ENCODE results near the gene WWOX.

Gene WWOX

DNA sequence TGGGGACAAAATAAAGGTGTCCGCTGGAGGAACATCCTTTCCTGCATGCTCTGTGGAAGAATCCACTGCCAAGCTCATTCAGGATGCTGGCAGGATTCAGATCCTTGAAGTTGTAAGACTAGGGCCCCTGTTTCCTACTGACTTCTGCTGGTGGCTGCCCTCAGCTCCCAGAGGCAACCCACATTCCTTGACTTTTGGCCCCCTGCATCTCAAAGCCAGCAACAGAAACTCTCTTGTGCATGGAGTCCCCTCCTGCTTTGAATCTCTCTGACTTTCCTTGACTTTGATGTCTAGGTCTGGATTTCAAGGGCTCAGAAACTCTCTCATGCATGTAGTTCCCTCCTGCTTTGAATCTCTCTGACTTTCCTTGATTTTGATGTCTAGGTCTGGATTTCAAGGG lies 461.5 kb downstream of the WWOX start:
- Histone ChIP-seq H3K27me3 (ENCODE audit: insufficient read depth, insufficient read length) (no peaks in the 10 kb centered on the region), H3K36me3 (ENCODE audit: insufficient read depth, insufficient read length, low read length) (no peaks in the 10 kb centered on the region), H3K9ac (ENCODE audit: insufficient read length, low read depth) (no peak overlapping the region), H3K9me3 (ENCODE audit: insufficient read depth, low read length) (peaks cover 14% of the 10 kb centered on the region; the same call in 1 of the 2 replicates), H3K4me1 (ENCODE audit: insufficient read depth, insufficient read length) (no peaks in the 10 kb centered on the region), H3K4me3 (ENCODE audit: insufficient read length, low read depth) (no peak overlapping the region)
- no peak for TF ChIP-seq ZNF274 (IDR thresholded peaks at IDR 0.05; ENCODE audit: low read depth, low read length)
- no peak for TF ChIP-seq SUZ12 (IDR thresholded peaks at IDR 0.05; ENCODE audit: extremely low read depth, insufficient read depth, insufficient read length)
- no peak for TF ChIP-seq YY1 (IDR thresholded peaks at IDR 0.05; ENCODE audit: insufficient read depth, insufficient read length)
- DNase-seq (ENCODE audit: low read depth, low spot score) = no peak

DNA sequence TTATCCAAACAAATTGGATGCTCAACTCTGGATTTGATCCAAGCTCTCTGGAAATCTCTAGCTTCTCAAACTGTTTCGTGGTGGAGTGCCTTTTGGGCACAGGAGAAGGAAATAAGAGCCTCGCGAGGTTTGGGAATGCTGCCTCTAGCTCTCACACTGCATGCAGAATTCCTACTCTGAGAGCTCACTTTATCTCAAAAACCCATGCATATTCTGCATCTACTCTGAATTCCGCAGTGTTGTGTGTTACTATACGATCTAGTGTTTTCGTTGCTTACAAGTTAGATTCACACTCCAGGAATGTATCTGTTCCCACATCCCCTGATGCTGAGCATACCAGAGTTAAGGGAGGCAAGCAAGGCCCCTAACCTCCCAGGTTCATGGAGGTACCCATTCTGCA lies 462.7 kb downstream of the WWOX start:
- no peak overlapping the region for H3K4me3 ChIP-seq (ENCODE audit: insufficient read length, low read depth)
- no peaks in the 10 kb centered on the region for H3K36me3 ChIP-seq (ENCODE audit: insufficient read depth, insufficient read length, low read length)
- H3K9me3 ChIP-seq (ENCODE audit: insufficient read depth, low read length) = peaks cover 14% of the 10 kb centered on the region; the same call in 1 of the 2 replicates
- no peaks in the 10 kb centered on the region for H3K27me3 ChIP-seq (ENCODE audit: insufficient read depth, insufficient read length)
- no peak overlapping the region for H3K9ac ChIP-seq (ENCODE audit: insufficient read length, low read depth)
- H3K4me1 ChIP-seq (ENCODE audit: insufficient read depth, insufficient read length) = no peaks in the 10 kb centered on the region
- no peak for DNase-seq (ENCODE audit: low read depth, low spot score)
- no peak for TF ChIP-seq ZNF274 (IDR thresholded peaks at IDR 0.05; ENCODE audit: low read depth, low read length)
- TF ChIP-seq SUZ12 (IDR thresholded peaks at IDR 0.05; ENCODE audit: extremely low read depth, insufficient read depth, insufficient read length) = no peak
- no peak for TF ChIP-seq YY1 (IDR thresholded peaks at IDR 0.05; ENCODE audit: insufficient read depth, insufficient read length)

DNA sequence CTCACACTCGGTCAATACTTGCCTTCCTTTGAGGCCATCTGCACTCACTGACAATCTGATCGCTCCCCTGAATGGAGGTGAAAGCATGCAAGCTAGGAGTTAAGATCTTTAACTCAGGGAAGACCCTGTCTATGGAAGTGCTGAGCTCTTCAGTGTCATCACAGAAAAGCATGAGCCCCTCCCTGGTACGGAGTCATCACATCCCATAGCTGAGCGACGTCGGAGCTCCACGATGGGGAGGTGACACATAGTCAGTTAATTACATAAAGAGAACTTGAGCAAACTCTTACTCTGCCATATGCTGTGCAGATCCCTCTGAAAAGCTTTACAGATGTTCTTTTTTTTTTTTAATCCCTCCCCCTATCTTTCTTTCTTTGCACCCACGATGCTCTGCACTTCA lies 463.2 kb downstream of the WWOX start:
- TF ChIP-seq YY1 (IDR thresholded peaks at IDR 0.05; ENCODE audit: insufficient read depth, insufficient read length) (no peak), ZNF274 (IDR thresholded peaks at IDR 0.05; ENCODE audit: low read depth, low read length) (no peak), SUZ12 (IDR thresholded peaks at IDR 0.05; ENCODE audit: extremely low read depth, insufficient read depth, insufficient read length) (no peak)
- DNase-seq (ENCODE audit: low read depth, low spot score) = no peak
- Histone ChIP-seq H3K9ac (ENCODE audit: insufficient read length, low read depth) (no peak overlapping the region), H3K4me3 (ENCODE audit: insufficient read length, low read depth) (no peak overlapping the region), H3K27me3 (ENCODE audit: insufficient read depth, insufficient read length) (no peaks in the 10 kb centered on the region), H3K4me1 (ENCODE audit: insufficient read depth, insufficient read length) (no peaks in the 10 kb centered on the region), H3K36me3 (ENCODE audit: insufficient read depth, insufficient read length, low read length) (no peaks in the 10 kb centered on the region), H3K9me3 (ENCODE audit: insufficient read depth, low read length) (peaks cover 14% of the 10 kb centered on the region; the same call in 1 of the 2 replicates)

DNA sequence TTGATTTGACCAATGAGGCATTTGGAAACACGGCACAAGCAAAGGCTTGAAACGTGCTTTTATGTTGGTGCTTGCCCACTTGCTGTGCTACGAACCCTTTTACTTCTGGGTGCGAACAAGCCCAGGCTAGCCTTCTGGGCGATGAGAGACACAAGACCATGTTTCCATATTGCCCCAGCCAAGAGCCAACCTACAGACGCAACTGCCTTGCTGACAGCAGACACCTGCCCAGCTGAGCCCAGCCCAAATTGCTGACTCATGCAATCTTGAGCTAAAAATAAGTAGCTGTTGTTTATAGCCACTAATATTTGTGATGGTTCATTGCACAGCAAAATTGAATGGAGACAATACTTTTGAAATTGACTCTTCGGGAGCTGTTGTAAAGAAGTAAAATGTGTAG lies 464.5 kb downstream of the WWOX start:
- TF ChIP-seq ZNF274 (IDR thresholded peaks at IDR 0.05; ENCODE audit: low read depth, low read length) (no peak), YY1 (IDR thresholded peaks at IDR 0.05; ENCODE audit: insufficient read depth, insufficient read length) (no peak), SUZ12 (IDR thresholded peaks at IDR 0.05; ENCODE audit: extremely low read depth, insufficient read depth, insufficient read length) (no peak)
- Histone ChIP-seq H3K27me3 (ENCODE audit: insufficient read depth, insufficient read length) (no peaks in the 10 kb centered on the region), H3K4me3 (ENCODE audit: insufficient read length, low read depth) (no peak overlapping the region), H3K4me1 (ENCODE audit: insufficient read depth, insufficient read length) (no peaks in the 10 kb centered on the region), H3K36me3 (ENCODE audit: insufficient read depth, insufficient read length, low read length) (no peaks in the 10 kb centered on the region), H3K9ac (ENCODE audit: insufficient read length, low read depth) (no peak overlapping the region), H3K9me3 (ENCODE audit: insufficient read depth, low read length) (peaks cover 14% of the 10 kb centered on the region; the same call in 1 of the 2 replicates)
- DNase-seq (ENCODE audit: low read depth, low spot score) = no peak

DNA sequence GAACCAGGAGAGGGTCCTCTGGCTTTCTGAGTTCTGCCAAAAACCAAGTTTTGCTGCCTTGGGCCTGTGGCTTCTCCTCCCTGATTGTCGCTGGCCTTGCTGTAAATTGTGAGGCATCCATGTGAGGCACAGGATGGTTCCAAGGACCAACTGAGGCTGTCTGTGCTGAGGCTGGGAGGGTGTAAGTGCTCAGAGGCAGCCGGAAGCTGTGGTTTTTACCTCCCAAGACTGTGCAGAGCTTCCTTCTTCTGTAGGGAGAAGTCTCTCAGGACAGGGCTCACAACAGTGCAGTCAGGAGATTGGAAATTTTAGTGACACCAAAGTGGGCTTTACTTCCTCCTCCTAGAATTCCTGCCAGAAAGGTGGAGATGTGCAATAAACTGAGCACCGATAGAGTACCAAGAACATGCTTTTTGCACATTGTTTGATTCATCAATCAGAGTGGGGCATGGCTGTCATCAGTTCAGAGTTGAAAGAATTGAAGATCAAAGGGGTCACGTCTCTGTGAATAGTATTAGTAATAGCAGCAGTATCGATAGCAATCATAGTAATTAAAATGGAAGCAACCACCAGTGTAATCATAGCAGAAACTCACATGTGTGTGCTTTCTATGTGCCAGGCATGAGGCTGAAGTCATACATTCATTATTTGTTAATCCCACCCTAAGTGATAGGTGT lies 467.1 kb downstream of the WWOX start:
- H3K27me3 ChIP-seq (ENCODE audit: insufficient read depth, insufficient read length) = no peaks in the 10 kb centered on the region
- H3K4me3 ChIP-seq (ENCODE audit: insufficient read length, low read depth) = no peak overlapping the region
- H3K9me3 ChIP-seq (ENCODE audit: insufficient read depth, low read length) = peaks cover 8% of the 10 kb centered on the region; the same call in 1 of the 2 replicates
- DNase-seq (ENCODE audit: low read depth, low spot score) = no peak
- H3K9ac ChIP-seq (ENCODE audit: insufficient read length, low read depth) = no peak overlapping the region
- TF ChIP-seq ZNF274 (IDR thresholded peaks at IDR 0.05; ENCODE audit: low read depth, low read length) (no peak), YY1 (IDR thresholded peaks at IDR 0.05; ENCODE audit: insufficient read depth, insufficient read length) (no peak), SUZ12 (IDR thresholded peaks at IDR 0.05; ENCODE audit: extremely low read depth, insufficient read depth, insufficient read length) (no peak)
- H3K36me3 ChIP-seq (ENCODE audit: insufficient read depth, insufficient read length, low read length) = no peaks in the 10 kb centered on the region
- H3K4me1 ChIP-seq (ENCODE audit: insufficient read depth, insufficient read length) = no peaks in the 10 kb centered on the region

DNA sequence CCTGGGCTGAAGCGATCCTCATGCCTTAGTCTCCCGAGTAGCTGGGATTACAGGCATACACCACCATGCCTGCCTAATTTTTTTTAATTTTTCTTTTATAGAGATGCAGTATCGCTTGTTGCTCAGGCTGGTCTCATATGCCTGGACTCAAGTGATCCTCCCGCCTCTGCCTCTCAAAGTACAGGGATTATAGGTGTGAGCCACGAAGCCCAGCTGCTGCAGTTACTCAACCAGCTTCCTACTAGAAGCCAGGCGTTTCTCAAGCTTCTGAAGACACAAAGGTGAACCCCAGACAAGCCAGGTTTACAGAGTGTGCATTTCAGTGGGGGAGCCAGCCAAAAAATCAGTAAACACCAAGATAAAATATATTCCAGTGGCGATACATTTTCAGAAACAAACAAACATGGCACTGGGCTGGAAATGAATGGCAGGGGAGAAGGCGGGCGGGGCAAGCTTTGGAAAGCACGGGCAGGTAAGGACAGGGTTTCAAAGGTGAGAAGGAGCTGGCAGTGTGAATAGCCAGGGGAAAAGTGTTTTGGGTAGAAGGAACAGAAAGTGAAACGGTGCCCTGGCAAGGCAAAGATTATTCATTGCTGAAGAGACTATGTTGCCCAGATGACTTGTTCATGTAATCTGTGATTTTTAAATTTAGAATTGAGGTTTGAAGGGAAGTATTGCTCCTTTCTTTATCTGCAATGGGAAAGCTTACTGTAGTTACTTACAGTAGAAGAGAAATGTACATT lies 471.1 kb downstream of the WWOX start:
- TF ChIP-seq ZNF274 (IDR thresholded peaks at IDR 0.05; ENCODE audit: low read depth, low read length) = no peak
- TF ChIP-seq SUZ12 (IDR thresholded peaks at IDR 0.05; ENCODE audit: extremely low read depth, insufficient read depth, insufficient read length) = no peak
- TF ChIP-seq YY1 (IDR thresholded peaks at IDR 0.05; ENCODE audit: insufficient read depth, insufficient read length) = no peak
- Histone ChIP-seq H3K4me1 (ENCODE audit: insufficient read depth, insufficient read length) (no peaks in the 10 kb centered on the region), H3K9ac (ENCODE audit: insufficient read length, low read depth) (no peak overlapping the region), H3K27me3 (ENCODE audit: insufficient read depth, insufficient read length) (no peaks in the 10 kb centered on the region), H3K36me3 (ENCODE audit: insufficient read depth, insufficient read length, low read length) (no peaks in the 10 kb centered on the region), H3K9me3 (ENCODE audit: insufficient read depth, low read length) (peaks cover under 1% of the 10 kb centered on the region; the same call in 1 of the 2 replicates), H3K4me3 (ENCODE audit: insufficient read length, low read depth) (no peak overlapping the region)
- no peak for DNase-seq (ENCODE audit: low read depth, low spot score)

DNA sequence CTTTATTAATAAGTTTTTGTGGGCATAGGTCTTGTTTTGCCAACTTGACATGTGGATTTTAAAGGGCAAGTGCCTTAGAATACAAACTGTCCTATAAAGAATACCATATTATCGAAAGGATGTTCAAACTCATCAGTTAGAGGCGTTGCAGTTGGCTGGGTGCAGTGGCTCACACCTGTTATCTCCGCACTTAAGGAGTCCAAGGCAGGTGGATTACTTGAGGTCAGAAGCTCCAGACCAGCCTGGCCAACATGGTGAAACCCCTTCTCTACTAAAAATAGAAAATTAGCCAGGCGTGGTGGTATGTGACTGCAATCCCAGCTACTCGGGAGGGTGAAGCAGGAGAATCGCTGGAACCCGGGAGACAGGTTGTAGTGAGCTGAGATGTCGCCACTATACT lies 472.0 kb downstream of the WWOX start:
- no peak for DNase-seq (ENCODE audit: low read depth, low spot score)
- Histone ChIP-seq H3K4me1 (ENCODE audit: insufficient read depth, insufficient read length) (no peaks in the 10 kb centered on the region), H3K9me3 (ENCODE audit: insufficient read depth, low read length) (no peaks in the 10 kb centered on the region), H3K4me3 (ENCODE audit: insufficient read length, low read depth) (no peak overlapping the region), H3K36me3 (ENCODE audit: insufficient read depth, insufficient read length, low read length) (no peaks in the 10 kb centered on the region), H3K27me3 (ENCODE audit: insufficient read depth, insufficient read length) (no peaks in the 10 kb centered on the region), H3K9ac (ENCODE audit: insufficient read length, low read depth) (no peak overlapping the region)
- TF ChIP-seq YY1 (IDR thresholded peaks at IDR 0.05; ENCODE audit: insufficient read depth, insufficient read length) = no peak
- no peak for TF ChIP-seq SUZ12 (IDR thresholded peaks at IDR 0.05; ENCODE audit: extremely low read depth, insufficient read depth, insufficient read length)
- no peak for TF ChIP-seq ZNF274 (IDR thresholded peaks at IDR 0.05; ENCODE audit: low read depth, low read length)

Measured in NT2/D1 (cell line).